Hematopoietic multipotent progenitor cell treated with erythropoietin and hydrocortisone succinate and interleukin-3 and kit ligand, for 4 days (in vitro differentiated cells): ENCODE data around the gene MYO10.
"Not testable (repeated sequence)": the region's sequence is repeated elsewhere in the genome, so short reads cannot be mapped to it uniquely, and the experiment has no call there.

Experiments
- DNase-seq: peaks from one replicate; pipeline ENCODE4 v3.0.0-alpha.2; 2015

MYO10 gene

GRCh38 chr5:16885635-16886365, 50.3 kb downstream of the MYO10 start:
- DNase-seq = no peak

- no peak for DNase-seq
These were observed 51.5 kb downstream of the MYO10 start for GRCh38 chr5:16884595-16884994.

GRCh38 chr5:16883806-16884205, 52.3 kb downstream of the MYO10 start:
- no peak for DNase-seq

- DNase-seq = no peak
These were observed 52.9 kb downstream of the MYO10 start for GRCh38 chr5:16883176-16883575.

- DNase-seq = no peak
These were observed 54.8 kb downstream of the MYO10 start for GRCh38 chr5:16881251-16881650.

GRCh38 chr5:16880547-16880946, 55.5 kb downstream of the MYO10 start:
- DNase-seq = no peak

- no peak for DNase-seq
These were observed 56.4 kb downstream of the MYO10 start for GRCh38 chr5:16879650-16880049.

- no peak for DNase-seq
These were observed 56.9 kb downstream of the MYO10 start for GRCh38 chr5:16879191-16879590.

- DNase-seq = no peak
These were observed 58.7 kb downstream of the MYO10 start for GRCh38 chr5:16877267-16877935.

- DNase-seq = not testable (repeated sequence)
These were observed 61.7 kb downstream of the MYO10 start for GRCh38 chr5:16874424-16874823.

GRCh38 chr5:16871746-16872339, 64.2 kb downstream of the MYO10 start:
- DNase-seq = no peak

GRCh38 chr5:16870878-16871277, 65.2 kb downstream of the MYO10 start:
- no peak for DNase-seq

GRCh38 chr5:16869821-16870796, 66.0 kb downstream of the MYO10 start:
- DNase-seq = no peak

- DNase-seq = no peak
These were observed 68.5 kb downstream of the MYO10 start for GRCh38 chr5:16867577-16867953.

GRCh38 chr5:16866795-16867576, 69.1 kb downstream of the MYO10 start:
- DNase-seq = no peak

GRCh38 chr5:16866273-16866672, 69.8 kb downstream of the MYO10 start:
- DNase-seq = no peak

GRCh38 chr5:16865151-16865550, 70.9 kb downstream of the MYO10 start:
- DNase-seq = no peak

GRCh38 chr5:16864631-16865131, 71.4 kb downstream of the MYO10 start:
- no peak for DNase-seq

- DNase-seq = no peak
These were observed 72.6 kb downstream of the MYO10 start for GRCh38 chr5:16863469-16863946.

GRCh38 chr5:16862777-16863176, 73.3 kb downstream of the MYO10 start:
- no peak for DNase-seq

- no peak for DNase-seq
These were observed 76.7 kb downstream of the MYO10 start for GRCh38 chr5:16859346-16859745.

- no peak for DNase-seq
These were observed 77.9 kb downstream of the MYO10 start for GRCh38 chr5:16858151-16858550.
